Cardiac fibroblast (primary cell): ENCODE measurements around the gene TMPRSS3.

ENCODE experiments used
- DNase-seq, 2 donors: peaks; one replicate each; pipeline versions ENCODE4 v3.0.0 to v3.0.0-alpha.2; 2010; ENCODE audit warnings: low read depth in 2 of 2
- H3K4me3 ChIP-seq, 2 donors: replicated peaks in 1 of 2; 1 replicate in 1 of 2; 2 replicates in 1 of 2; pipeline ENCODE4 v1.5.1; 2011; ENCODE audit warnings: low read depth in 2 of 2, low read length in 2 of 2, mild to moderate bottlenecking in 2 of 2, moderate library complexity in 1 of 2
- TF ChIP-seq, protein P1 (sequence below): IDR thresholded peaks from one replicate; pipeline ENCODE4 v1.5.1; 2011; ENCODE audit warnings: low read depth, mild to moderate bottlenecking, low read length, inconsistent platforms

TMPRSS3 gene

DNA sequence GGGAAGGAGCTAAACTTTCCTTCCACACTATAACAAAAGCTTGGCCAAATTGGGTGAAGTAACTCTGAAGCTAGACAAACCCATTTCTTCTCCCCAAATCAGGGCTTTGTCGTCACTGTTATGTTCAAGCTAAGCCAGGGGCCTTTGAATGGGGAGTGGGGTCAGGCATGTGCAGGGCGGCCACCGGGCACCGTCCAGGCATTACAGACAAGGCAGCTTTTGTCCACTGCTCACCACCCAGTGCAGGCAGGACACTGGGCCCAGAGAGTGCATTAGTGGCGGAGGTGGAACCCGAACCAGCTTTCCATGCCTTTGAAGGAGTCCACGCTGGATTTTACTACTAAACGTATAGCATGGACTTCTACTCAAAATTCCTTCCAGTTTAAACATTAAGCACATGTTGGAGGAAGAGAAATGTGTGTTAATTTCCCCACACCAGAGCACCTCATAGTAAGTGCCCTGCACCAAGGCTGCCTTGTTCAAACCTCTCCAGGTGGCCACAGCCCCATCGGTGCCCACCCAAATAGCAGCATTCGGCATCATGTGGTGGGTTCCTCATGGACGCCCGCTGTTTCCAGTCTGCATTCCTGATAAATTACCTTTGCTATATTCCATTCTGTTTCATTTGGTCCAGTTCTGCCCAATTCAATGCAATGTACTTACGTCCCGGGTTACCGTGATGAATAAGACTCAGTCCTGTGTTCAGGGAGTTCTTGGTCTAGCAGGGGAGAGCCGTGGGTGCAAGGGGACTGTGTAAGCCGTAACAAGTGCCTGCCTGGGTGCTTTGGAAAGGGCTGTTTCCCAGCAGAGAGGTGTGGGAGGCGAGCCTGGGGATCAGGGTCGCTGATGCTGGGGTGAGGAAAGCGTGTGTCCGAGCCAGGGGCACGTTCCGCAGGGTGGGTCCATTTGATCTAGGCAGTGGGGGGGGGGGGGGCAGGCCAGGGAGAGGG, 9.5 kb upstream of the TMPRSS3 start:
- no peak overlapping the region for H3K4me3 ChIP-seq
- DNase-seq, result no peak
- TF ChIP-seq, protein P1, sequence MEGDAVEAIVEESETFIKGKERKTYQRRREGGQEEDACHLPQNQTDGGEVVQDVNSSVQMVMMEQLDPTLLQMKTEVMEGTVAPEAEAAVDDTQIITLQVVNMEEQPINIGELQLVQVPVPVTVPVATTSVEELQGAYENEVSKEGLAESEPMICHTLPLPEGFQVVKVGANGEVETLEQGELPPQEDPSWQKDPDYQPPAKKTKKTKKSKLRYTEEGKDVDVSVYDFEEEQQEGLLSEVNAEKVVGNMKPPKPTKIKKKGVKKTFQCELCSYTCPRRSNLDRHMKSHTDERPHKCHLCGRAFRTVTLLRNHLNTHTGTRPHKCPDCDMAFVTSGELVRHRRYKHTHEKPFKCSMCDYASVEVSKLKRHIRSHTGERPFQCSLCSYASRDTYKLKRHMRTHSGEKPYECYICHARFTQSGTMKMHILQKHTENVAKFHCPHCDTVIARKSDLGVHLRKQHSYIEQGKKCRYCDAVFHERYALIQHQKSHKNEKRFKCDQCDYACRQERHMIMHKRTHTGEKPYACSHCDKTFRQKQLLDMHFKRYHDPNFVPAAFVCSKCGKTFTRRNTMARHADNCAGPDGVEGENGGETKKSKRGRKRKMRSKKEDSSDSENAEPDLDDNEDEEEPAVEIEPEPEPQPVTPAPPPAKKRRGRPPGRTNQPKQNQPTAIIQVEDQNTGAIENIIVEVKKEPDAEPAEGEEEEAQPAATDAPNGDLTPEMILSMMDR, result no peak

DNA sequence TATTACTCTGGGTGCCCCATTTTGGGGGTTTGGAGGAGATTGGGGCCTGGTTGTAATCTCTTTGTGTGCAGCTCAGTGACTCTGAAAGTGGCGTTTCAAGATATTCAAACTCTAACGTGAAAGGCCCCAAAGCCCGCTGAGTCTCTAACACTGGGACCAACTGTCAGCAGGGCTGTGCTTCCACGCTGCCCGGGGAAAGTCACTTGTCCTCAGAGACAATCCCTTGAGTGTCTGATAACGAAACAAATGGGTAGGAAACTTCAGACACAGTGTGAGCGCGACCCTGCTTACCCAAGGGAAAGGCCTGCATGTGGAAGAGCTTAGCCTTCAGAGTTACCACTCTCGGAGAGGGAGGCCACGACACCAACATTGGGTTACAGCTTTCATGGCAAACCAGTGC, 8.7 kb upstream of the TMPRSS3 start:
- no peak overlapping the region for H3K4me3 ChIP-seq
- TF ChIP-seq, protein P1, result no peak
- no peak for DNase-seq

DNA sequence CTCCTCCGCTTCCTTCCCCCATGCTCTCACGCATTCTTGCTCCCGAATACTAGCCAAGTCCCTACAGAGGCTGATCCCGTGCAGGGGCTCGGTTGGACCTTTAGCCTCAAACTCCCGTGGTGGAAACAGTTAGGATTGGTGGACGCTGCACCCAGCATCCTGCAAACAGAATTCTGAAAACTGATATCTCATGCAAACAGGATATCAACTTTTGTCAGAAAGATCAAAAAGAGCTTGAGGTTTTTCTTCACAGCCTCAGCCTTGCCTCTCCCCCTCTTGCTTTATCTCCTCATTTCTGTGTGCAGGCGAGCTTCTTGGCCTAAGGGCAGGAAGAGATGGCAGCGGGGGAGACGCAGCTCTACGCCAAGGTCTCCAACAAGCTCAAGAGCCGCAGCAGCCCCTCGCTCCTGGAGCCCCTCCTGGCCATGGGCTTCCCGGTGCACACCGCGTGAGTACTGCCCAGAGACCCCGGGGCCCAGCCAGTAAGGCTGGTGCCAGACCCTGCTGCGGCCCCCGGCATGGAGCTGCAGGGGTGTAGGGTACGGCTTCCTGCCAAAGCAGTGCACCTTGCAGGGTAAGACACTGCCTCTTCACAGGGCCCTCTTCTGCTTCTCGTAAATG, 7.9 kb upstream of the TMPRSS3 start, which contains the start of gene UBASH3A:
TSS of gene UBASH3A (plus strand) at position 292 of the 621 bp plus-strand sequence. CDS start at position 336, 44 bp downstream.
- H3K4me3 ChIP-seq, result no peak within 1 kb of the TSS
- no peak for DNase-seq
- TF ChIP-seq, protein P1, result no peak

DNA sequence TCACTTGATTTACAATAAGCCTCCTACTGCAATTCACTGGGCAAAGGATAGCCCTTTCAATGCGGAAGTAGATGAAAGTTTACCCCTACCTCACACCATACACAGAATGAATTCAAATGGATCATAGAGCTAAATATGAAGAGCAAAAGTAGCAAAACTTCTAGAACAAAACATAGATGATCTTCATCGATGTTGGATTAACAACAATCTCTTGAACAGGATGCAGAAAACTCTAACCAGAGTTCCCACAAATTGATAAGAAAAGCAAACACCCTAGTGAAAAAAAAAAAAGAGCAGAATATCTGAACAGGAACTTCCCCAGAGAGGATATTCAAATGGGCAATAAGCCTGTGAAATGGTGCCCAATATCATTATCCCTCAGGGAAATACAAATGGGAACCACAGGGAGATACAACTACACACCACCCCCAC, 6.0 kb upstream of the TMPRSS3 start:
- DNase-seq, result no peak
- TF ChIP-seq, protein P1, result no peak

DNA sequence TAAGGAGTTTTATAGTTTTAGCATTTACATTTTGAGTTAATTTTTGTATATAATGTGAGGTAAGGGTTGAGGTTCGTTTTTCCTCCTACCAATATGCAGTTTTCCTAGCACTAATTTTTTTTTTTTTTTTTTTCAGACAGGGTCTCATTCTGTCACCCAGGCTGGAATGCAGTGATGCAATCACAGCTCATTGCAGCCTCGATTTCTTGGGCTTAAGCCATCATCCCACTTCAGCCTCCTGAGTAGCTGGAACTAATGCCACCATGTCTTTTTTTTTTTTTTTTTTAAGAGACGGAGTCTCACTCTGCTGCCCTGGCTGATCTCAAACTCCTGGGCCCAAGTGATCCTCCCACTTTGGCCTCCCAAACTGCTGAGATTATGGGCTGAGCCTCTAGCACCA, 5.3 kb upstream of the TMPRSS3 start:
- peak; percentile 7 to 34 for DNase-seq
- TF ChIP-seq, protein P1, result no peak
- no peak overlapping the region for H3K4me3 ChIP-seq

More for the DNA sequence above, 6.0 kb upstream of the TMPRSS3 start:
- H3K4me3 ChIP-seq, result no peak overlapping the region

DNA sequence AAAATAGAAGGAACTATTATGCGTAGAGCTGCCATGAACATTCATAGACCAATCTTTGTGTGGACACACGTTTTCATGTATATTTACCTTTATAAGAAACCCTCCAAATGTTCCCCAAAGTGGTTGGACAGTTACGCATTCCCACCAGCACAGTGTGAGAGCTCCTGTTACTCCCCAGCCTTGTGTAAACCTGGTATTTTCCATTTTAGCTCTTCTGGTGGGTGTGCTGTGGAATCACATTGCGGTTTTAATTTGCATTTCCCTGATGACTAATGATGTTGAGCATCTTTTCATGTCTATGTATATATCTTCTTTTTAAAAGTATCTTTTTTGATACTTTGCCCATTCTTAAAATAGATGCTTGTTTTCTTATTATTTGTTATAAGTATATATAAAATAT, 4.7 kb upstream of the TMPRSS3 start:
- H3K4me3 ChIP-seq, result no peak overlapping the region
- TF ChIP-seq, protein P1, result no peak
- DNase-seq, result peak in 1 of 2 donors; percentile 42
